ENCODE measurements around the gene ZBTB46.

Gene ZBTB46

DNA sequence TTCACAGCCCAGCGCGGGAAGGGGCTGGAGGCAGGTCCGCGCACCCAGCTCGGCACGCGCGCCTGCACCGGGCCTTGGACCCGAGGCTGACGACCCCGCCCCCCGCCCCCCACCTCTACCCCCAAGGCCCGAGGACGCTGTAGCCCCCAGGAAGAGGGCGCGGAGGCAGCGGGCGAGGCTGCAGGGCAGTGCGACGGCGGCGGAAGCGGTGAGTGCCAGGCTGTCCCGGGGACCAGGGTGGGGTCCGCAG lies 93.4 kb downstream of the ZBTB46 start:
- no peak overlapping the region for H3K4me3 Mint-ChIP-seq
- peaks cover 18% of the 10 kb centered on the region for H3K36me3 Mint-ChIP-seq (ENCODE audit: low read depth)
- no peaks in the 10 kb centered on the region for H3K9me3 Mint-ChIP-seq
- H3K27me3 Mint-ChIP-seq (ENCODE audit: low read depth) = peaks cover 5% of the 10 kb centered on the region
- no peak overlapping the region for H3K27ac Mint-ChIP-seq
- H3K4me1 Mint-ChIP-seq = no peaks in the 10 kb centered on the region
- TF ChIP-seq, protein P1, sequence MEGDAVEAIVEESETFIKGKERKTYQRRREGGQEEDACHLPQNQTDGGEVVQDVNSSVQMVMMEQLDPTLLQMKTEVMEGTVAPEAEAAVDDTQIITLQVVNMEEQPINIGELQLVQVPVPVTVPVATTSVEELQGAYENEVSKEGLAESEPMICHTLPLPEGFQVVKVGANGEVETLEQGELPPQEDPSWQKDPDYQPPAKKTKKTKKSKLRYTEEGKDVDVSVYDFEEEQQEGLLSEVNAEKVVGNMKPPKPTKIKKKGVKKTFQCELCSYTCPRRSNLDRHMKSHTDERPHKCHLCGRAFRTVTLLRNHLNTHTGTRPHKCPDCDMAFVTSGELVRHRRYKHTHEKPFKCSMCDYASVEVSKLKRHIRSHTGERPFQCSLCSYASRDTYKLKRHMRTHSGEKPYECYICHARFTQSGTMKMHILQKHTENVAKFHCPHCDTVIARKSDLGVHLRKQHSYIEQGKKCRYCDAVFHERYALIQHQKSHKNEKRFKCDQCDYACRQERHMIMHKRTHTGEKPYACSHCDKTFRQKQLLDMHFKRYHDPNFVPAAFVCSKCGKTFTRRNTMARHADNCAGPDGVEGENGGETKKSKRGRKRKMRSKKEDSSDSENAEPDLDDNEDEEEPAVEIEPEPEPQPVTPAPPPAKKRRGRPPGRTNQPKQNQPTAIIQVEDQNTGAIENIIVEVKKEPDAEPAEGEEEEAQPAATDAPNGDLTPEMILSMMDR (IDR thresholded peaks at IDR 0.05; ENCODE audit: unreplicated experiment in 3 of 3) = no peak

- TF ChIP-seq, protein P1 (IDR thresholded peaks at IDR 0.05; ENCODE audit: unreplicated experiment in 3 of 3) = no peak
- Mint-ChIP-seq H3K9me3 (no peaks in the 10 kb centered on the region), H3K27me3 (ENCODE audit: low read depth) (peaks cover 5% of the 10 kb centered on the region), H3K4me3 (no peak overlapping the region), H3K4me1 (no peaks in the 10 kb centered on the region), H3K27ac (no peak overlapping the region), H3K36me3 (ENCODE audit: low read depth) (peaks cover 18% of the 10 kb centered on the region)
These were observed 94.0 kb downstream of the ZBTB46 start for GRCh38 chr20:63736893-63737694.

GRCh38 chr20:63735859-63736718 lies 95.0 kb downstream of the ZBTB46 start, which contains the start of gene LIME1:
LIME1 (plus strand) TSS chr20:63736664; CDS start chr20:63737550, 886 bp downstream.
- Mint-ChIP-seq H3K4me1 (no peaks in the 10 kb centered on the region), H3K9me3 (no peaks in the 10 kb centered on the region), H3K27me3 (ENCODE audit: low read depth) (peaks cover 5% of the 10 kb centered on the region), H3K36me3 (ENCODE audit: low read depth) (peaks cover 18% of the 10 kb centered on the region), H3K27ac (no peak within 1 kb of the TSS), H3K4me3 (peak within 1 kb of the TSS in 2 of 3 experiments; percentile 9 to 17)
- TF ChIP-seq, protein P1 (IDR thresholded peaks at IDR 0.05; ENCODE audit: unreplicated experiment in 3 of 3) = no peak

DNA sequence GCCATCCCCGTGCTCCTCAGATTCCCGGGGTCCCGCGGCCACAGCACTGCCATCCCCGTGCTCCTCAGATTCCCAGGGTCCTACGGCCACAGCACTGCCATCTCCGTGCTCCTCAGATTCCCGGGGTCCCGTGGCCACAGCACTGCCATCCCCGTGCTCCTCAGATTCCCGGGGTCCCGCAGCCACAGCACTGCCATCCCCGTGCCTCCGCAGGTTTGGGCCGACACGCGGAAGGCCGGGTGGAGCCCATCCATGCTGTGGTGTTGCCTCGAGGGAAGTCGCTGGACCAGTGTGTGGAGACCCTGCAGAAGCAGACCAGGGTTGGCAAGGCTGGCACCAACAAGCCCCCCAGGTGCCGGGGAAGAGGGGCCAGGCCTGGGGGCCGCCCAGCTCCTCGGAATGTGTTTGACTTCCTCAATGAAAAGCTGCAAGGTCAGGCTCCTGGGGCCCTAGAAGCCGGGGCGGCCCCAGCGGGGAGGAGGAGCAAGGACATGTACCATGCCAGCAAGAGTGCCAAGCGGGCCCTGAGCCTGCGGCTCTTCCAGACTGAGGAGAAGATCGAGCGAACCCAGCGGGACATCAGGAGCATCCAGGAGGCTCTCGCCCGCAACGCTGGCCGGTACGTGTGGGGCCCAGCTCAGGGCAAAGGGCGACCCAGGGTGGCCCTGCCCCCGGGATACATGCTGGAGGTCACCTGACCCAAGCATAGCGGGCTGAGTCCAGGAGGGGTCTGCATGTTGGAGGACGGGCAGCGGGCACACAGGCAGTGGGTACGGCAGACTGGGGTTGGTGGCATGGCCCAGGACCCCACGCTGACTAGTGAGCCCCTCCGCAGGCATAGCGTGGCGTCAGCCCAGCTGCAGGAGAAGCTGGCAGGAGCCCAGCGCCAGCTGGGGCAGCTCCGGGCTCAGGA lies 95.9 kb downstream of the ZBTB46 start:
- H3K4me1 Mint-ChIP-seq = no peaks in the 10 kb centered on the region
- H3K4me3 Mint-ChIP-seq = no peak overlapping the region
- H3K27ac Mint-ChIP-seq = no peak overlapping the region
- H3K27me3 Mint-ChIP-seq (ENCODE audit: low read depth) = peaks cover 5% of the 10 kb centered on the region
- TF ChIP-seq, protein P1 (IDR thresholded peaks at IDR 0.05; ENCODE audit: unreplicated experiment in 3 of 3) = no peak
- H3K36me3 Mint-ChIP-seq (ENCODE audit: low read depth) = peaks cover 21% of the 10 kb centered on the region
- no peaks in the 10 kb centered on the region for H3K9me3 Mint-ChIP-seq

DNA sequence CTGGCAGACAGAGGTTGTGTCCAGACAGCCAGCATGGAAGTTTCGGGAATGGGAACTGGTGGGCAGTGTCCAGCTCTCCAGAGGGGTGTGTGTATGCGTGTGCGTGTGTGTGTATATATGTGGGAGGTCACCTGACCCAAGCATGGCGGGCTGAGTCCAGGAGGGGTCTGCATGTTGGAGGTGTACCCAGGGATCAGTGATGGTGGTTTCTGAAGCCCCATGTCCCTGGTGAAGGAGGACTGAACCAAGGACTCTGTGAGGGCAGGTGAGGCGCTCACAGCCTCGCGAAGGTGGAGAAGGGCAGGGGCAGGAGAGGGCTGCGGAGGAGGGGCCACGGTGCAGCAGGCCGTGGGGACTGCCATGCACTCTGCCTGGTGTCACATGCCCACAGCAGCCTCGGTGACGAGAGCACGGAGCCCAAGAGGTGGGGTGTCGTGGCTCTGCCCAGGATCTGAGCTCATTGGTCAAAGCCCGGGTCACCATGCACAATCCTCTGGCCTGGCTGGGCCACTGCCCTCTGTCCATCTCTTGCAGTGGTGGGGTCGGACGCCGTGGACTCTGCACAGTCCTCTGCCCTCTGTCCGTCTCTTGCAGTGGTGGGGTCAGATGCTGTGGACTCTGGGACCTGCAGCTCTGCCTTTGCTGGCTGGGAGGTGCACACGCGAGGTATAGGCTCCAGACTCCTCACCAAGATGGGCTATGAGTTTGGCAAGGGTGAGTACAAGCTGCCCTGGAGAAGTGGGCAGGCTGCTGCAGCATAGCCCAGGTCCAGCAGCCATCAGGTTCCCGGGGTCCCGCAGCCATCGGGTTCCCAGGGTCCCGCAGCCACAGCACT lies 96.7 kb downstream of the ZBTB46 start:
- no peak overlapping the region for H3K4me3 Mint-ChIP-seq
- peaks cover 5% of the 10 kb centered on the region for H3K27me3 Mint-ChIP-seq (ENCODE audit: low read depth)
- no peaks in the 10 kb centered on the region for H3K4me1 Mint-ChIP-seq
- no peaks in the 10 kb centered on the region for H3K9me3 Mint-ChIP-seq
- TF ChIP-seq, protein P1 (IDR thresholded peaks at IDR 0.05; ENCODE audit: unreplicated experiment in 3 of 3) = no peak
- peaks cover 29% of the 10 kb centered on the region for H3K36me3 Mint-ChIP-seq (ENCODE audit: low read depth)
- H3K27ac Mint-ChIP-seq = no peak overlapping the region

Data from nephron (organoid).